Ishikawa (cell line): ENCODE measurements around the gene UBL7.

ENCODE experiments used
- EP300 ChIP-seq: IDR thresholded peaks from 2 replicates; pipeline ENCODE4 v1.6.1; 2012; ENCODE audit warnings: borderline replicate concordance
- REST ChIP-seq: IDR thresholded peaks from 2 replicates; pipeline ENCODE4 v1.6.1; 2012; ENCODE audit warnings: low read depth, mild to moderate bottlenecking

- no peak for TF ChIP-seq REST
- TF ChIP-seq EP300 = no peak
Observed at GRCh38 chr15:74489518-74490338, 28.8 kb upstream of the UBL7 start.
